NCI-H524 (cell line): ENCODE results near the gene RERE.
"Not testable (repeated sequence)": the region's sequence is repeated elsewhere in the genome, so short reads cannot be mapped to it uniquely, and the experiment has no call there.

ENCODE experiments used
- DNase-seq, 2 experiments: peaks; one replicate each; lab custom pipeline; 2025; lab: John Stamatoyannopoulos, UW

RERE gene

GRCh38 chr1:8516793-8517556 lies 300.5 kb downstream of the RERE start:
- DNase-seq, result peak; percentile 50 to 85

DNA sequence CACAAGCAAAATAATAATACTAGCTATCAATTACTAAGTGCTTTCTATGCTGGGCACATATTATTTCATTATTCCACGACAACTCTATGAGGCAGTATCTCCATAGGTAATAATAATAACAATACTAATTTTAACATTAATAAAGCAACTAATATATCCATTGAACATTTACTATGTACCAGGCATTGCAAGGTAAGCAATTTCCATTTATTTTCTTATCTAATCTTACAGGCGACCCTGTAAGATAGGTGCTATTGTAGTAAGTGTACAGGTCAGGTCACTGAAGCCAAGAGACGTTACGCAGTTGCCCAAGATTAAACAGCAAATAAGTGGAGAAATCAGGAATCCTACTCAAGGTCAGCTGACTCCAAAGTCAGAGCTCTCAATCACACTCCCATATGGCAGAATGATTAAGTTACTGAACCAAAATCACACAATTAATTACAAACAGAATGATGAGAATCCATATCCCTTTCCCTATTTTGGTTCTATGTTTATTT lies 301.1 kb downstream of the RERE start:
- peak; percentile 62 to 79 for DNase-seq

- no peak for DNase-seq
Observed at GRCh38 chr1:8512504-8512903, 304.9 kb downstream of the RERE start.

DNA sequence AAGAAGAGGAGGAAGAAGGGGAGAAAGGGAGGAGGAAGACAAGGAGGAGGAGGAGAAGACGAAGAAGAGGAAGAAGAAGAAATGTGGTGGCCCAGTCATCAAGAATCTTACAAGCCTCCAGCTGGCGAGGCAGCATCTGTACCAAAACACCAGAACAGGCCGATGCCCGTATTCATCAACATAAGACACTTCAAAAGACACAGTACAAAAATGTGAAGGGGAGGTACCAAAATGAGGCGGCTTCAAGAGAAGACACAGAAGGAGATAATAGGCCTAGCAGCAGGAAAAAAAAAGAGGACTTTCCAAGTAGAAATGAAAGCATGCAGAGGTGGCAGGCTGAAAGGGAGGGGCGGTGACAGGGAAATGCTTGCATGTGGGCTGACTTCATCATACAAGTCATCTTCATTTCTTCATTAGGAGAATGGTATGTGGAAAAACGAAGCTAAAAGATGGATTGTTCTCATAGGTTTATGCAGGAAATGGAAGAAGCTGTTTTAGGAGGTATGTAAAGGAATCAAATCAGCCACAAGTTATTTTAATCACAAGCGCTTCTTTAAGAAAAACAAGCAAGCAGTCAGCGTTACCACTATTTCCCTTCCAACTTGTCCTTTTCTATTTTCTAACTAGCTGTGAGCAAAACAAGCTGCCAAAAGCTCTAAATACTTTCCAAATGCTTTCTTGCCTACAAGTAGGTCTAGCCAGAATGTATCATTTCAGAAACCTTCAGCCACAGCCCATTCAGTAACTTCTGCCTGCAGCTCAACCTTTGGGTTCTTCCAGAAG lies 307.2 kb downstream of the RERE start:
- no peak for DNase-seq

GRCh38 chr1:8509579-8509978 lies 307.9 kb downstream of the RERE start:
- no peak for DNase-seq

GRCh38 chr1:8506995-8507615 lies 310.3 kb downstream of the RERE start:
- DNase-seq, result no peak

GRCh38 chr1:8506456-8506855 lies 311.0 kb downstream of the RERE start:
- DNase-seq, result no peak

DNA sequence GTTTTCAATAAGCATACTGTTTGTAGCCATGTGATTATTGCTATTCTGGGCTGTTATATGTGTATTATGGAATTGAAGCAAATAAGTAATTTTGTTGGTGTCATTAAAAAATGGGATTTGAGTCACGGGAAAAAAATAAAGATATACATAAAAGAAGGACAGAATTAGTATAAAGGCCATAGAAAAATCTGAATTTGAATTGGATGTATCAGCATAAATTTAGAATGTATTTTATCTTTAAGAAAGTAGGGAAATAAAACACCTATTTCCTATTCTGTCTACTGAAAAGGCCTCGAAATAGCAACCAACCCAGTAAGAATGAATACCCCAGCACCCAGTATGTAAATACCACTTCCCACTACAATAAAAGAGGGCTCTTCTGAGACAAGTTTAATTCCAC lies 313.6 kb downstream of the RERE start:
- DNase-seq, result no peak

- DNase-seq, result not testable (repeated sequence)
Observed at GRCh38 chr1:8502949-8503348, 314.5 kb downstream of the RERE start.

- no peak for DNase-seq
Observed at GRCh38 chr1:8497210-8497819, 320.1 kb downstream of the RERE start.

GRCh38 chr1:8496473-8496872 lies 321.0 kb downstream of the RERE start:
- DNase-seq, result no peak

DNA sequence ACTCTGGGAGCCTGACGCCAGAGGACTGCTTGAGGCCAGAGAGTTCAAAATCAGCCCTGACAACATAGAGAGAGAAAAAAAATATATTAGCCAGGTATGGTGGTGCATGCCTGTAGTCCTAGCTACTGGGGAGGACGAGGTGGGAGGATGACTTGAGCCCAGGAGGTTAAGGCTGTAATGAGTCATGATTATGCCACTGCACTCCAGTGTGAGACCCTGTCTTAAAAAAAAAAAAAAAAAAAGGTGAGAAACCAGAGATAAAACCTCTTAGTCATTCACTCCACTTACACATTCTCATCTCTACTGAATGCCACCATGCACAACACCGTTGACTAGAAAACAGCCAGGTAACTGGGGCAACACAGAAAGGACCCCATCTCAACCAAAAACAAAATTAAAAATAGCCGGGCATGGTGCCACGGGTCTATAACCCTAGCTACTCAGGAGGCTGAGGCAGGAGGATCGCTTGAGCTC lies 321.5 kb downstream of the RERE start:
- DNase-seq, result no peak

GRCh38 chr1:8494681-8495080 lies 322.8 kb downstream of the RERE start:
- no peak for DNase-seq

DNA sequence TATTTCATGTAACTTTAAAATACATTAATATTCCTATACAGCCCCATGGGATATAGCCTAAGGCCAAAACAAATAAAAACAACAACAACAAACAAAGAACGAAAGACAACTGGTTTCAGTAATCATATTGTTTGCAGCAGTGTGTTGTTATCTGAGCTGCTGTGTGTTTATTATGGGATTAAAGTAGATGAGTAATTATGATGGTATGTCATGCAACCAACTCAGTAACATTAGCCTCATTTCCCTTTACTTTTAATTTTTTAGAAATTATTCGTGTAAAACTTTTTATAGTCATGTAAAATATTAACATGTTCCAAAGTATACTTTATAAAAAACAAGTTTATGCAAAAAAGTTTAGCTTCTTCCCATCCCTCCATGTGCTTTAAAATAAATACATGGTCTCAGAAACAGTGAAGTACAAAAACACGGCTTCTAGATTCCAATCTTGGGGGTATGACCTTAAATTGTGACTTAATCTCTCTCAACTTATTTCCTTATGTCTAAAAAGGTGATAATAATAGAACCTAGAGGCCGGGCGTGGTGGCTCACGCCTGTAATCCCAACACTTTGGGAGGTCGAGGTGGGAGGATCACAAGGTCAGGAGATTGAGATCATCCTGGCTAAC lies 323.4 kb downstream of the RERE start:
- no peak for DNase-seq

- no peak for DNase-seq
Observed at GRCh38 chr1:8487249-8487648, 330.2 kb downstream of the RERE start.

- DNase-seq, result no peak
Observed at GRCh38 chr1:8486047-8486446, 331.4 kb downstream of the RERE start.

GRCh38 chr1:8483586-8483985 lies 333.9 kb downstream of the RERE start:
- DNase-seq, result no peak

GRCh38 chr1:8482979-8483381 lies 334.5 kb downstream of the RERE start:
- no peak for DNase-seq

GRCh38 chr1:8481650-8482380 lies 335.6 kb downstream of the RERE start:
- DNase-seq, result no peak

GRCh38 chr1:8478566-8478965 lies 338.9 kb downstream of the RERE start:
- DNase-seq, result no peak

DNA sequence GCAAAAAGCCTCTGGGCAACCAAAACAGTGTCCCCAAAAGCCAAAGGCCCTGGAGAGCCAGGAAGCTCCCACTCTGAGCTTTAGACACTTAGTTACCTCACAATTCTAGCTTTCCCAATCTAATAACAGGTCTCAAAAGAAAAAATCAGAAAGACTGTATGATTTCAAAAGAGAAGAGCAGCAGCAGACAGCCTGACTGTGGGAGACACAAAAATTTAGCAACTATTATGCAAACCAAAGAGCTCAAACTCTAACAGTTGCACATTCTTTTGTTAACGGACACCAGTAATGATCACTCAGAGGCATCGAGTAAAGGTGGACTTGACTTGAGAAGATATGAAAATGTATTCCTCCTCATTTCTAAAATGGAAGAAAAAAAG lies 339.5 kb downstream of the RERE start:
- DNase-seq, result no peak
